Epithelial cell of proximal tubule (primary cell): ENCODE measurements around the gene RFT1. TPM values are rescaled to one million over a fixed set of nuclear protein-coding genes. Genes with fewer than 3 reads are reported as not detected.

Experiments
- DNase-seq: peaks from one replicate; pipeline ENCODE4 v3.0.0-alpha.2; 2011; ENCODE audit warnings: low read depth
- H3K4me3 ChIP-seq: 2 replicates; pipeline ENCODE4 v1.5.1; 2011; ENCODE audit warnings: low read depth, mild to moderate bottlenecking, low read length
- total RNA-seq: library from RNA; depleted of rRNA; stranded (reverse); fragments of >200 nt; gene quantifications from 2 replicates; pipeline ENCODE4 v1.2.3, GENCODE V29; 2015
- TF ChIP-seq, protein P1 (sequence below): conservative IDR thresholded peaks from 2 replicates; pipeline ENCODE4 v1.5.1; 2012; ENCODE audit warnings: low read depth, mild to moderate bottlenecking, low read length

Gene RFT1
- total RNA-seq, 1 donor from 2014 or later, result 25.1 TPM

DNA sequence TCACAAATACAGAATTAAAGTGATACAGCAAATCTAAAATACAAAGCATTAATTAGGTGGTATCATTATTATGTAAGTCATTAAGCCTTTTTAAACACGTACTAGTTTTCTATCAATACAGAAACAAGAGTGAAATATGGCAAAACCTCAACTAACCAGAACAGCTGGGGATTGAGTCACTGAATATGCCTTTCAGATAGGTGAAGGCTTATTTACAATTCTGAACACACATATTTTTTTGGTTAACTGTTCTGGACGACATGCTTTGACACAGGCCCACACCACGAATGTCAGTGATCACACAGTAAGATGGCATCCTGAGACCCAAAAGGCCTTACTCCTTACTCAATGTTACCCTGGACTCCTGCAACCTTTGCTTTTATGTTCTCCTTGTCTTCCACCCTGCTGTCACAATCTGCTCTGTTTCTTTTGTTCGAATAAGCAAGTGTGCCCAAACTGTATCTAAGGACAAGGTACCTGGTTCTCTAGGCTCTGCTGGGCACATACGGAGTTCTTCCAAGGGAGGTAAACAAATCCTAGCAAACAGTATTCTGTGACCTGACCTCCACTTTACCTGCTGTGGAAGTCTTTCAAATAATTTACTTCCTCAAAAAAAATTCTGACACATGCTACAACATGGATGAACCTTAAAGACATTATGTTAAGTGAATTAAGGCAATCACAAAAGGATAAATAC, 91.4 kb downstream of the RFT1 start:
- no peak for DNase-seq
- H3K4me3 ChIP-seq, result no peak overlapping the region
- TF ChIP-seq, protein P1, sequence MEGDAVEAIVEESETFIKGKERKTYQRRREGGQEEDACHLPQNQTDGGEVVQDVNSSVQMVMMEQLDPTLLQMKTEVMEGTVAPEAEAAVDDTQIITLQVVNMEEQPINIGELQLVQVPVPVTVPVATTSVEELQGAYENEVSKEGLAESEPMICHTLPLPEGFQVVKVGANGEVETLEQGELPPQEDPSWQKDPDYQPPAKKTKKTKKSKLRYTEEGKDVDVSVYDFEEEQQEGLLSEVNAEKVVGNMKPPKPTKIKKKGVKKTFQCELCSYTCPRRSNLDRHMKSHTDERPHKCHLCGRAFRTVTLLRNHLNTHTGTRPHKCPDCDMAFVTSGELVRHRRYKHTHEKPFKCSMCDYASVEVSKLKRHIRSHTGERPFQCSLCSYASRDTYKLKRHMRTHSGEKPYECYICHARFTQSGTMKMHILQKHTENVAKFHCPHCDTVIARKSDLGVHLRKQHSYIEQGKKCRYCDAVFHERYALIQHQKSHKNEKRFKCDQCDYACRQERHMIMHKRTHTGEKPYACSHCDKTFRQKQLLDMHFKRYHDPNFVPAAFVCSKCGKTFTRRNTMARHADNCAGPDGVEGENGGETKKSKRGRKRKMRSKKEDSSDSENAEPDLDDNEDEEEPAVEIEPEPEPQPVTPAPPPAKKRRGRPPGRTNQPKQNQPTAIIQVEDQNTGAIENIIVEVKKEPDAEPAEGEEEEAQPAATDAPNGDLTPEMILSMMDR, result no peak

Other genes starting within 250 kb of the RFT1 start
- 7.7 and 13.1 TPM in 2 replicates for gene STIMATE, start 232.9 kb downstream of the RFT1 start, total RNA-seq
- gene SFMBT1, start 84.4 kb downstream of the RFT1 start, total RNA-seq, result 1.8 and 8.3 TPM in 2 replicates
- gene PRKCD, start 30.8 kb upstream of the RFT1 start, total RNA-seq, result 4.0 and 9.3 TPM in 2 replicates
- gene TKT, start 125.6 kb upstream of the RFT1 start, total RNA-seq, result 403 and 614 TPM in 2 replicates
- gene DCP1A, start 217.1 kb upstream of the RFT1 start, total RNA-seq, result 8.8 and 12.2 TPM in 2 replicates